NCI-H1417 (cell line): ENCODE measurements around the gene SLC27A6.
"Not testable (repeated sequence)": the region's sequence is repeated elsewhere in the genome, so short reads cannot be mapped to it uniquely, and the experiment has no call there.

Experiments
- DNase-seq, 3 experiments: peaks; one replicate each; lab custom pipeline; 2025; lab: John Stamatoyannopoulos, UW

Gene SLC27A6, protein sequence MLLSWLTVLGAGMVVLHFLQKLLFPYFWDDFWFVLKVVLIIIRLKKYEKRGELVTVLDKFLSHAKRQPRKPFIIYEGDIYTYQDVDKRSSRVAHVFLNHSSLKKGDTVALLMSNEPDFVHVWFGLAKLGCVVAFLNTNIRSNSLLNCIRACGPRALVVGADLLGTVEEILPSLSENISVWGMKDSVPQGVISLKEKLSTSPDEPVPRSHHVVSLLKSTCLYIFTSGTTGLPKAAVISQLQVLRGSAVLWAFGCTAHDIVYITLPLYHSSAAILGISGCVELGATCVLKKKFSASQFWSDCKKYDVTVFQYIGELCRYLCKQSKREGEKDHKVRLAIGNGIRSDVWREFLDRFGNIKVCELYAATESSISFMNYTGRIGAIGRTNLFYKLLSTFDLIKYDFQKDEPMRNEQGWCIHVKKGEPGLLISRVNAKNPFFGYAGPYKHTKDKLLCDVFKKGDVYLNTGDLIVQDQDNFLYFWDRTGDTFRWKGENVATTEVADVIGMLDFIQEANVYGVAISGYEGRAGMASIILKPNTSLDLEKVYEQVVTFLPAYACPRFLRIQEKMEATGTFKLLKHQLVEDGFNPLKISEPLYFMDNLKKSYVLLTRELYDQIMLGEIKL

DNA sequence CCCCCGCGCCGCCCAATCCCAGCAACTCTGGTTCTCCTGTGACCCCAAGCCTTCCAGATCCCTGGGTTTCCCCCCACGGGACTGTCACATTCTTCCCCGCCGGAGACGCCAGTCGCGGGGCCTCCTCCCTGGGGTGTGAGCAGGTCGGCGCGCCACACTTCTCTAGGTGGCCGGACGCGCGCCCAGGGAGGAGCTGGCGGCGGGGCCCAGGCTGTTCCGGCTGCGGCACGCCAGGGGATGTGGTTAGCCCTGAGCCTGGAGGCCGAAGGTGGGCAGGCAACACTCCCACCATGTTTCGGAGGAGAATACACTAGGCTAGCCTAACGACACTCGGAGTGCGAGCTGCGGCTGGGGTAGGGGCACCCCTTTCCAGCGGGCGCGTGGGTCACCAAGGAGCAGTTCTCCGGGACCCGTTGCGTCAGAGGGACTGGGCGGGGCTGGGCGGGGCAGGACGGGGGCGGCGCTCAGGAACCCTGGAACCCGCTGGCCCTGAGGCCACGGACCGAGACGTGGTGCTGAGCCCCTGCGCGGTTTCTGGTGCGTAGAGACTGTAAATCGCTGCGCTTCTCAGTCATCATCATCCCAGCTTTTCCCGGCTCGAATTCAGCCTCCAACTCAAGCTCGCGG lies at the start of gene SLC27A6:
SLC27A6 (plus strand) TSS at position 478 of the 627 bp plus-strand sequence. CDS start 650 bp downstream, outside the sequence.
- DNase-seq, result no peak

DNA sequence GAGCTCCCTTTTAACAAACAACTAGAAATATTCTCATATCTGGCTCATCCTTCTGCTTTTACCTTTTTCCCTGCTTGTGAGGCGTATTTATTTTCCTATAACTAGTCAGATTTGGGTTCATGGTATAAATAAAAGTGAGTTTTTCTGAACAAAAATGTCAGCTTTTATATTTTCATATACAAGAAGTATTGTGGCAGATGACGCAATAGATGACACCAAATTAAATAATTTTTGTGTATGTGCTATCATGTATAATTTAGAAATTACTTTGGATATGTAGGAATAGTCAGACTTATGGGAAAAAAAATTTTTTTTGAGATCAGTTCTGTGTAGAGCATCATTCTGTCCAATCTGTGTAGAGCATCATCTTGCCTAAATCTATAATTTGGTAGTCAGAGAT lies 45.7 kb upstream of the SLC27A6 start:
- DNase-seq, result no peak

DNA sequence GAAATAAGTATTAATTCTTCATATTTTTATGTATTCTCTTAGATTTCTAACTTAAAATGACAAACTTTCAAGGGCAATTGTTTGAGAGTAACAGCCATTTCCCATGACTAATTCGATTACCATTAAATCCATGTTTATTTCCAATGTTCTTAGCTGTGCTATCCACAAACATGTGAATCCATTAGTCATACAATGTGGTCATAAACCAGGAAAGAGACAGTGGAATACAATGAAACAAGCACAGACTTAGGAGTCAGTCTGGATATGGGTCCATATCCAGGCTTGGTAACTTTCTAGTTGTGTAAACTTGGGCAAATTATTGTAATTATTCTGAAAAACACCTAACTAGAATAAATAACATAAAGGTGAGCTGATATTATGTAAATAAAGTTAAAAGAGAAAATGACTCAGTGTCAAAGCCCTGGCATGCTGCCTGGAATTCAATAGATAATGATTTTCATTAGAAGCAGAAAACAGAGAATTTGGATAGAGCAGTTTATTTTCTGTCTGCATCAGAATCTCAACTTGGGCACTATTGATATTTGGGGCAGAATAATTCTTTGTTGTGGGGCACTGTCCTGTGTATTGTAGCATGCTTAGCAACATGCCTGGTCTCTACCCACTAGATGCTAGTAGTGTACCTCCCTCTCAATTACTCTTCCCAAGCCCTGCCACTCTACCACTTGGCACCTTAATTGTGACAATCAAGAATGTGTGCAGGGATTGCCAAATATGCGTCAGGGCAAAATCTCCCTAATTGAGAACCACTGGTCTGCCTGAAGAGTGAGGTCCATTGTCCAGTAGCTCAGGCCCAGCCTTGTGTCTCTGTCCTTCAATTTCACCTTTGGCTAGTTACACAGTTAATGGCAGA lies 44.7 kb upstream of the SLC27A6 start:
- peak in 1 of 3 experiments; percentile 15 for DNase-seq

DNA sequence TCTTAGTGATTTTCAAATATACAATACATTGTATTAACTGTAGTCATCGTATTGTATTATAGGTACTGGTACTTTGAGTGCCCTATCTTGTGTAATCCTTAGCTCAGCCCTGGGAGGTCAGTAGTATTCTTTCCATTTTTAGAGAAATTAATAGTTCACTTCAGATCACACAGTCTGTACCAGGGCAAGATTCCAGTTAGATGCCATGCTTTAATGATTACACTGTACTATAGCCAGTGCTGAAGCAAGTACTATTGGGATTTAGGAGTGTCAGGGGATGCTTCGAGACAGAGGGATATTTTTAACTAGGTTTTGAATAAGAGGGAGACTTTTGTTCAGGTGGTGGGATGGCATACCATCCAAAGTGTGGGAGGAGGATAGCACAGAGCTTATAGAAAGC lies 41.0 kb upstream of the SLC27A6 start:
- DNase-seq, result no peak

DNA sequence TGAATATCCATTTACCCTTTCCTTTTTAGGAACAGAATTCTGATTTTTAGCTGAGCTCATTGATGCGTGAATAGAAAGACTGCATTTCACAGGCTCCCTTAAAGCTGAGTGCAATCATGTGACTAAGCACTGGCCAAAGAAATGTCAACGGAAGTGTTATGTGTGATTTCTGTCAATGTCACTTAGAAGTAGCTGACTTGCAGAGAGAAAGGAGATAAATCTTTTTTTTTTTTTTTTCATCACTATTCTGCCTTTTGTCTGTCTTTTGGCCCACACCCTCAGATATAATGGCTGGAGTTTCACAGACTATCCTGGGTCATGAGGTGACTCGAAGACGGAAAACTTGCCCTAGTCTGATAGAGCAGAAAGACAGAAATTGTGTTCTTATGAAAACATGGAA lies 39.3 kb upstream of the SLC27A6 start:
- no peak for DNase-seq

DNA sequence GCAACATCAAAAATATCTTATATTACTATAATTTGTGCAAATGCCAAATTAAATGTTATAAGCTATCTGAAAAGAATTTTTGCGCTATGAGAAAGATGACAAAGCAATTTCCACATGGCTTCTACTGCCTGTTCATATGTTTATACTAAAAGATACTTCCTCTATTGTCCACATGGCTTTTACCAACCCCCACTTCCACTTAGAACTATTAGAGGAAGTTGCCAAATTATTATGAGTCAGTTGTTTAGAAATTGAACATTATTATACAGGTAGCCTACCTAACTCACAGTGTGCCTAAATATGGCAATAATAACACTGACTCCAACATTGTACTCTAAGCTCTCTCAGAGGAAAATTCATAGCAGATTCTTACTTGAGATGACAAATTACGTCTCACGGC lies 37.6 kb upstream of the SLC27A6 start:
- no peak for DNase-seq

DNA sequence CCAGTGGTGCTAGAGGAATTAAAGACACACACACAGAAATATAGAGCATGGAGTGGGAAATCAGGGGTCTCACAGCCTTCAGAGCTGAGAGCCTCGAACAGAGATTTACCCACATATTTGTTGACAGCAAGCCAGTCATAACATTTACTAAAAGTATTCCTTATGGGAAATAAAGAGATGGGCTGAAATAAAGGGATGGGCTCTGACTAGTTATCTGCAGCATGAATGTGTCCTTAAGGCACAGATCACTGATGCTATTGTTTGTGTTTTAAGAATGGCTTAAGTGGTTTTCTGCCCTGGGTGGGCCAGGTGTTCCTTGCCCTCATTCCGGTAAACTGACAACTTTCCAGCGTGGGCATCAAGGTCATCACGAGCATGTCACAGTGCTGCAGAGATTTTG lies 33.1 kb upstream of the SLC27A6 start:
- not testable (repeated sequence) for DNase-seq

DNA sequence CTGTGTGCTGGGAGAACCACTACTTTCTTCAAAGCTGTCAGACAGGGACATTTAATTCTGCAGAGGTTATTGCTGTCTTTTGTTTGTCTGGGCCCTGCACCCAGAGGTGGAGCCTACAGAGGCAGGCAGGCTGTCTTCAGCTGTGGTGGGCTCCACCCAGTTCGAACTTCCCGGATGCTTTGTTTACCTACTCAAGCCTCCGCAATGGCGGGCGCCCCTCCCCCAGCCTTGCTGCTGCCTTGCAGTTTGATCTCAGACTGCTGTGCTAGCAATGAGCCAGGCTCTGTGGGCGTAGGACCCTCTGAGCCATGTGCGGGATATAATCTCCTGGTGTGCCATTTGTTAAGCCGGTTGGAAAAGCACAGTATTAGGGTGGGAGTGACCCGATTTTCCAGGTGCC lies 22.2 kb upstream of the SLC27A6 start:
- DNase-seq, result not testable (repeated sequence)

DNA sequence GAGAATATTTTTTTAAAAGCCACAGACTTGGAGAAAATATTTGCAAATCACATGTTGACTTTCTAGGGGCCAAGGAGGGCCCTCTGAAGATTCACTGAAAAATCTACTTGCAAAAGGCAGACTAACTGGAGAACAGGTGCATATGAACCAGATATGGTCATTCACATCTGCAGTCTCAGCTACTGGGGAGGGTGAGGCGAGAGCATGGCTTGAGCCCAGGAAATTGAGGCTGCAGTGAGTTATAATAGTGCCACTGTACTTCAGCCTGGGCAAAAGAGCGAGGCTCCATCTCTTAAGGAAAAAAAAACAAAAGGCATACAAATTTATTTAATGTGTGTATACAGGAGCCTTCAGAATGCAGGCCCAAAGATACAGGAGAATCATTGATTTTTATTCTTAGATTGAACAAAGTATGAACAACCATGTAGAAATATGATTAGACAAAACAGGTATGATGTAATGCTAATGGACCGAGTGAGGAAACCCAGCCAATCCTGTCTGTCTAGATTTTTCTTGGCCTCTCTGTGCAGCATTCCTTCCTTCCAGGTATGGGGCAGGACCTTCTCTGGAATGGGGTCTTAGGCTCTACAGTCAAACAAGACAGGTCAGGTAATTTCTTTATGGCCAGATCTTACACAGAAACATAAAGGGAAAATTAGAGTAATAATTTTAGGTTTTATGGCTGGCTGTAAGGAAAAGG lies 15.3 kb upstream of the SLC27A6 start:
- DNase-seq, result no peak

DNA sequence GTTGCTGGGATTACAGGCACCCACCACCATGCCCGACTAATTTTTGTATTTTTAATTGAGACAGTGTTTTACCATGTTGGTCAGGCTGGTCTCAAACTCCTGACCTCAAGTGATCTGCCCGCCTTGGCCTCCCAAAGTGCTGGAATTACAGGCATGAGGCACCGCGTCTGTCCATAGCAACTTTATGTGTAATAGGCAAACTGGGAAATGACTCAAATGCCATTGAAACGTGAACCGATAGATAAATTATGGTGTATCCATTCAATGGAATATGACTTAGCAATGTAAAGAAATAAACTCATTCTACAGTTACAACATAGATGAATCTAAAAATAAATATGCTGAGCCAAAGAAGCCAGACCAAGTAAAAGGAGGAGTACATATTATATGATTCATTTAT lies 14.0 kb upstream of the SLC27A6 start:
- DNase-seq, result not testable (repeated sequence)

DNA sequence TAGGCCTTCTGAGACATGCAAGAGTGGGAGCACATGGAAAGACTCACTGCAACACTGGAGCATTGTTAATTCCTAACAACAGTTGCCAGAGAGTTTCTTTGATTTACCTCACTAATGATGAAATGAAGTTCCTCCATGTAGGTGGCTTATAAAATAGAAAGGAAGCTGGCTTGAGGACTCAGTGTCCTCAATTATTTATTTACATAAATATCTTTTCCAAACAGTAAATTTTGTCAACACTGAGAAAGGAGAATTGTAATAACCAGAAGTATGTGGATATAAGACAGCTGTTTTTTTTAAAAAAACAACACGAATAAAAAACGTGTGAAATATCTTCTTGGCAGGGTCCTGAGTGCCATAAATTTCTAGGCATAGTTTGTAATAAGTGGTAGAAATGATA lies 9.1 kb upstream of the SLC27A6 start:
- DNase-seq, result no peak

DNA sequence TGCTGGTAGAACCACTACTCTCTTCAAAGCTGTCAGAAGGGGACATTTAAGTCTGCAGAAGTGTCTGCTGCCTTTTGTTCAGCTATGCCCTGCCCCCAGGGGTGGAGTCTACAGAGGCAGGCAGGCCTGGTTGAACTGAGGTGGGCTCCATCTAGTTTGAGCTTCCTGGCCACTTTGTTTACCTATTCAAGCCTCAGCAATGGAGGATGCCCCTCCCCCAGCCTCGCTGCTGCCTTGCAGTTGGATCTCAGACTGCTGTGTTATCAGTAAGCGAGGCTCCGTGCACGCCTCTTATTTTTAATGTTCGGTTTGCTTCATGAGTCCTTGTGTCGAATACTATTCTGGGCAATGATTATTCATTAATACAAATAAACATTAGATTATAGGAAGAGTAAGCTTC lies 3.1 kb upstream of the SLC27A6 start:
- DNase-seq, result no peak

DNA sequence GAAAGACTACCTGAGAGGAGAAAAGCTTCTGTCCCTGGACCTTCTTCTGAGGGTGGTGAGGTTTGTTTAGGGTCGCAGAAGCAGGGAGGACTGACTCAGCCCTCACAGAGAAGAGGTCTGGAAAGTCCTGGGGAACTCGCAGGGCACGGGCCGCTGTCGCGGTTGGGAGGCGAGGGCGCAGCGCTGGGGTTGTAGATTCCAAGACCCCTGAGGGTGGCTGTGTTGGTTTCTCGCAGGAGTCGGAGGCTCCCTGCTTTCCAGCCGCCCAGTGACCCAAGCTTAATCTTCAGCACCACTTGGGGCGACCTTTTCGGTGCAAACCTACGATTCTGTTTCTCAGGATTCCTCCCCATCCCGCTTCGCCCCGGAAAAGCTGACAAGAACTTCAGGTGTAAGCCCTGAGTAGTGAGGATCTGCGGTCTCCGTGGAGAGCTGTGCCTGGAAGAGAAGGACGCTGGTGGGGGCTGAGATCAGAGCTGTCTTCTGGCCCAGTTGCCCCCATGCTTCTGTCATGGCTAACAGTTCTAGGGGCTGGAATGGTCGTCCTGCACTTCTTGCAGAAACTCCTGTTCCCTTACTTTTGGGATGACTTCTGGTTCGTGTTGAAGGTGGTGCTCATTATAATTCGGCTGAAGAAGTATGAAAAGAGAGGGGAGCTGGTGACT lies 482 bp downstream of the SLC27A6 start:
- DNase-seq, result no peak

DNA sequence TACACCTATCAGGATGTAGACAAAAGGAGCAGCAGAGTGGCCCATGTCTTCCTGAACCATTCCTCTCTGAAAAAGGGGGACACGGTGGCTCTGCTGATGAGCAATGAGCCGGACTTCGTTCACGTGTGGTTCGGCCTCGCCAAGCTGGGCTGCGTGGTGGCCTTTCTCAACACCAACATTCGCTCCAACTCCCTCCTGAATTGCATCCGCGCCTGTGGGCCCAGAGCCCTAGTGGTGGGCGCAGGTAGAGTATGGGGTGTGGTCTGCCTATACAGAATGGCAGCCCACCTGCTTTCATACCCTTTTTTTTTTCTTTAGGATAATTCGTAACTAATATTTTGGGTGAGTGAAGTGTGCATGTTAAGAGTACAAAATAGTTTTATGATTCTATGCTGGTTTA lies 1.1 kb downstream of the SLC27A6 start:
- DNase-seq, result no peak

DNA sequence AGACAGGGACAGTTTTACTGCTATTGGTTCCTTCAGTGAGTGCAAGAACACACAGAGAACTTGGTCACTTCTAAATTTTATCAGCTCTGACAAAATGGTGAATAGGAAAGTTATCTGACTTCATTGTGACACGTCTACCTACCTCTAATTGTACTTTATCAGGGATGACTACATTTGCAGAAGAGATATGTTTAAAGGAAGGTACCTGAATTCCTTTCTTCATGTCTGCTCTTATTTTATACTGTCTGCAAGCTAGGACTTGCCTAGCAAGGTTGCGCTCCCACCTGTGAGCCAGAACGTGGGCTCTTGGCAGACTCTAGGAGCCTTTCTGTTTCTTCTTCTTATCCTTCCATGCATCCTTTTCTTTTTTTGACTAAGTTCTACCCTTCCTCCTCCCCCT lies 1.6 kb downstream of the SLC27A6 start:
- no peak for DNase-seq

DNA sequence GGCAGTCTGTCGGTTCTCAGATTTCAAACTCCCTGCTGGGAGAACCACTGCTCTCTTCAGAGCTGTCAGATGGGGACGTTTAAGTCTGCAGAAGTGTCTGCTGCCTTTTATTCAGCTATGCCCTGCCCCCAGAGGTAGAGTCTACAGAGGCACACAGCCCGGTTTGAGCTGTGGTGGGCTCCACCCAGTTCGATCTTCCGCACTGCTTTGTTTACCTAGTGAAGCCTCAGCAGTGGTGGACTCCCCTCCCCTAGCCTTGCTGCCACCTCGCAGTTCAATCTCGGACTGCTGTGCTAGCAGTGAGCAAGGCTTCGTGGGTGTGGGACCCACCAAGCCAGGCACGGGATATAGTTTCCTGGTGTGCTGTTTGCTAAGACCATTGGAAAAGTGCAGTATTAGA lies 8.0 kb downstream of the SLC27A6 start:
- DNase-seq, result no peak

DNA sequence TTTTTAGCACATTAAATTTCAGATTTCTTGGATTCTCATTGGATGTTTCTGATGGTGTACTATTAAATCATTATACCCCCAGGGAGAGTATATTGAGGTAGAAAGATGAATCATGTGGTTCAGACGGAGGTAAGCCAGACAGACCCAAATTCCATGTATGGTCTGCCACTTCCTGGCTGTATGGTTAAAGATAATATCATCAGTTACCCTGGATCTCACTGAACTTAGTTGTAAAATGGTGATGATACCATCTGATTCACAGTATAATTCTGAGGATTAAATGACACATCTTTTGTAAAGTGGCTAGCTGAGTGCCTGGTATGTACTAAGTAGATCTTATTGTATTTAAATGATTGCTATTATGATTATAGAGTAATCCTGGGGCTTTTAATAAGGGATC lies 9.3 kb downstream of the SLC27A6 start:
- DNase-seq, result no peak

DNA sequence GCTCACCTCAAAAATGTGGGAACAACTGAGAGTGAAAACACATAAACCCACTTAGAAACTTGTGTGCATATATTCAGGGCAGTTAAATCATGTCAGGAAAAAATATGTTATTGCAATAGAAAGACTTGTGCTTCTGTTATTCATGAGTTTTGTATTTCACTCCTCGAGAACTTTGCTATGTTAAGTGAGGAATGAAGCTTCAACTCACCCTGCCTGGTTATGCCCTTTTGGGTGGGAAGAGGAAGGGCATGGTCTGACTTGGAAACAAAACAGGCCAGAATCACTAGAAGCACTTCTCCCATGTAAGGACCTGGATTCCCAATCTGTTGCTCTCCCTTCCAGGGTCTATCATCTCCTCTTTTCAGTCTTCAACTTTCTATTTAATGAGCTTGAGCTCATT lies 14.5 kb downstream of the SLC27A6 start:
- no peak for DNase-seq

DNA sequence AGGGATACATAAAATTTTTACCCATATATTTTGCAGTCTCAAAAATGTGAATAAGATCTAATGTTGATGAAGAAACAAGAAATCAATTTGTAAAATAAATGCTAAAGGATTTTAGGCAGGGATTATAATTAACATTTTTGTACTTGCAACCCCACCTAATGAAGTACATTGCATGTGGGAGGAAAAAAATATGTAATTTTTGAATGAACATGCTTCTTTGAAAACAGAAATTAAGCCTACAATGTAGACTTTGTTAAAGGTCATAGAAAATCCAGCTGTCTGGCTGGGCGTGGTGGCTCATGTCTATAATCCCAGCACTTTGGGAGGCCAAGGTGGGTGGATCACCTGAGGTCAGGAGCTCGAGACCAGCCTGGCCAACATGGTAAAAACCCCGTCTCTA lies 15.6 kb downstream of the SLC27A6 start:
- no peak for DNase-seq

DNA sequence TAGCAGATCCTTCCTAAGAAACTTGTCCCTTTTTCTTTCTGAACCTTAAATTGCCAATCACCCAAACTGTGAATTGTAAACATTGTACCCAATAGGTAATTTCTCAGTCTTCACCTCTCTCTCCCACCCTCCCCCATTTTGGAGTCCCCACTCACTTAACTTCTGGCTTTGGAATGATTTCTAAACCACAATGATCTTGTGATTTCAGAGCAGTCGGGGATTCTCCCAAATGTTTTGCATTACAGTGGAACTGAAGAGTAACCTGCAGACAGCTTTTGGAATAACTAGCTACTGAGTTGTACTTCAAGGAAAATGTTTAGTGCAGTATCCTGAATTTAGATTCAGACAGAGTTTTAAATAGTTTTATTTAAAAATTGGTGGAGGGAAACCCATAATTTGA lies 19.2 kb downstream of the SLC27A6 start:
- no peak for DNase-seq

DNA sequence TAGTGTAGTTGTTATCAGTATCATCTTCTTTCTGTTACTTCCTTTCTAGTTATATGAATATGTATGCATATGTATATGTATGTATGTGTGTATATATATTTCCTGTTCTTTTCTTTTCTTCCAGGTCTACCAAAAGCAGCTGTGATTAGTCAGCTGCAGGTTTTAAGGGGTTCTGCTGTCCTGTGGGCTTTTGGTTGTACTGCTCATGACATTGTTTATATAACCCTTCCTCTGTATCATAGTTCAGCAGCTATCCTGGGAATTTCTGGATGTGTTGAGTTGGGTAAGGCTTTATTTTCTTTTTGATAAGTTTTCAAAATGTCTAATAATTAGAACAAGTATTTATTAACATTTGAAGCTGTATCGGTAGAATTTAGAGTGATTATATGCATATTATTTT lies 23.2 kb downstream of the SLC27A6 start:
- DNase-seq, result no peak
